HG03378 (cell line): Measurements from ENCODE around the gene SYNPO.

Source experiments
- ATAC-seq: cut with Tn5 transposase; IDR thresholded peaks from one replicate; pipeline ENCODE4 v1.9.1; 2021; ENCODE audit warnings: mild to moderate bottlenecking, moderate library complexity; ENCODE audit not compliant: unreplicated experiment

The SYNPO gene

GRCh38 chr5:150675069-150675468, 34.6 kb downstream of the SYNPO start:
- no peak for ATAC-seq

GRCh38 chr5:150676578-150676977, 36.1 kb downstream of the SYNPO start:
- ATAC-seq = no peak

- ATAC-seq = no peak
Measured at GRCh38 chr5:150689120-150689519, 48.7 kb downstream of the SYNPO start.

DNA sequence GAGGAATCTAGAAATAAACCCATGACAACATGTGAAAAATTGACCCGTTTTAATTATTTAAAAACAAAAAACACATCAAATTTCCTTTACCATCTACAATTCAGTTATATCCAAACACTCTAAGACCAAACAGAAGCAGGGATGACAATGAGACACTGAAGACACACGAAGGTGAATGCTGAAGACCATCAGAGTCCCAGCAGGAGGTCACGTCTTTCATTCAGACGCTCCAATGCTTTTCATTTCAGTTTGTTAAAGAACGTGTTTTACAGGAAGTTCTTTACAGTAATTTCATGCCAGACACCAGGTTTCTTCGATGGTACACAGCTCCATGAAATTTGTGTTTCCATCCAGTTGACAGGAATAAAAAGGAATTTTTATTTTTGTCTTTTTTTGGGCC, 50.3 kb downstream of the SYNPO start:
- no peak for ATAC-seq

- ATAC-seq = no peak
Measured at GRCh38 chr5:150692276-150692675, 51.8 kb downstream of the SYNPO start.

GRCh38 chr5:150694612-150695011, 54.2 kb downstream of the SYNPO start:
- no peak for ATAC-seq

DNA sequence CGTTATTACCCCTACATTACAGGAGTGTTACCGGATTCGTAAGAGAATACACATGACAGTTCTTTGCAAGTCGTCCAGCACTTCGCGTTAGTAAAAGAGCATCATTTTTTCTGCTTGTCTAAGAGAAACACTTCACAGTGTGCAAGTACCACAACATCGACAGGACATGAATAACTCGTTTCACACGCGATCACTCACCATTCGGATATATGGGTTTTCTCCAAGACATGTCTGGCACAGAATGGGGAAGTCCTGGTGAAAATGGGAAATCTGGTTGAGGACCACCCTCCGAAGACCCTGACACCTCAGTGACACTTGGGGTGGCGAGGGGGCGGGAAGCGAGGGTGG, 59.8 kb downstream of the SYNPO start:
- peak; percentile 16 for ATAC-seq

GRCh38 chr5:150700594-150701377, 60.3 kb downstream of the SYNPO start, which contains the start of gene RBM22:
TSS of gene RBM22 (minus strand) at chr5:150701062. CDS start at chr5:150700985, 77 bp downstream.
- peak; percentile 89 for ATAC-seq

- no peak for ATAC-seq
Measured at GRCh38 chr5:150703762-150704161, 63.3 kb downstream of the SYNPO start.

GRCh38 chr5:150706776-150707390, 66.4 kb downstream of the SYNPO start:
- ATAC-seq = no peak
